ENCODE results near the gene PDZRN4.
"Not testable (repeated sequence)": the region's sequence is repeated elsewhere in the genome, so short reads cannot be mapped to it uniquely, and the experiment has no call there.

Gene PDZRN4

DNA sequence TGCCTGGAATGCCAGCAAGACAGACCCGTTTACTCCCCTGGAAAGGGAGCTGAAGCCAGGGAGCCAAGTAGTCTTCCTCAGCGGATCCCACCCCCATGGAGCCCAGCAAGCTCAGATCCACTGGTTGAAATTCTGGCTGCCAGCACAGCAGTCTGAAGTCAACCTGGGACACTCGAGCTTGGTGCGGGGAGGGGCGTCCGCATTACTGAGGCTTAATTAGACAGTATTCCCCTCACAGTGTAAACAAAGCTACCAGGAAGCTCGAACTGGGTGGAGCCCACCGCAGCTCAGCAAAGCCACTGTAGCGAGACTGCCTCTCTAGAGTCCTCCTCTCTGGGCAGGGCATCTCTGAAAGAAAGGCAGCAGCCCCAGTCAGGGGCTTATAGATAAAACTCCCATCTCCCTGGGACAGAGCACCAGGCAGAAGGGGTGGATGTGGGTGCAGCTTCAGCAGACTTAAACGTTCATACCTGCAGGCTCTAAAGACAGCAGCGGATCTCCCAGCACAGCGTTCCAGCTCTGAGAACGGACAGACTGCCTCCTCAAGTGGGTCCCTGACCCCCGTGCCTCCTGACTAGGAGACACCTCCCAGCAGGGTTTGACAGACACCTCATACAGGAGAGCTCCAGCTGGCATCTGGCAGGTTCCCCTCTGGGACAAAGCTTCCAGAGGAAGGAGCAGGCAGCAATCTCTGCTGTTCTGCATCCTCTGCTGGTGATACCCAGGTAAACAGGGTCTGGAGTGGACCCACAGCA, 92.4 kb downstream of the PDZRN4 start:
- not testable (repeated sequence) for DNase-seq (ENCODE audit: low read depth in 1 of 2, low spot score in 1 of 2)

DNA sequence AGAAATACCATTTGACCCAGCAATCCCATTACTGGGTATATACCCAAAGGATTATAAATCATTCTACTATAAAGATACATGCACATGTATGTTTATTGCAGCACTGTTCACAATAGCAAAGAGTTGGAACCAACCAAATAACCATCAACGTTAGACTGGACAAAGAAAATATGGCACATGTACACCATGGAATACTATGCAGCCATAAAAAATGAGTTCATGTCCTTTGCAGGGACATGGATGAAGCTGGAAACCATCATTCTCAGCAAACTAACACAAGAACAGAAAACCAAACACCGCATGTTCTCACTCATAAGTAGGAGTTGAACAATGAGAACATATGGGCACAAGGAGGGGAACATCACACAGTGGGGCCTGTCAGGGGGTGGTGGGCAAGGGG, 97.3 kb downstream of the PDZRN4 start:
- DNase-seq (ENCODE audit: low read depth in 1 of 2, low spot score in 1 of 2) = not testable (repeated sequence)

DNA sequence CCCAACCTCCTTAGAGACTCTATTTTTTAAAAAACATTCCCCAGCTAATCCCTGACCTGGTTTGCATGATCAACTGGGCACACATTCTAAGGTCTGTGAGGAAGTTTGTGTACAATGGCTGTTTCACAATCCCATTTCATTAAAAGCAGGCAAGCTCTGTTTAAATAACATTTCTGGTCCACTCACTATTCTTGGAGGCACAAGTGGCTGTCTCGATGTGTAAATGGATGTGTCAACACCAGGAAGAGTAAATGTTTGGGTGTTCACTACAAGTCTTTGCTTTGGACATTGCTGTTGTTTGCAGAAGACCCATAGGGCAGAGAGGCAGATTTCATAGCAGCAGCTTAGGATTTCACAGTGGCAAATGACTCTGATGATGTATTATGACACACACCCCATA, 98.3 kb downstream of the PDZRN4 start:
- no peak for DNase-seq (ENCODE audit: low read depth in 1 of 2, low spot score in 1 of 2)

DNA sequence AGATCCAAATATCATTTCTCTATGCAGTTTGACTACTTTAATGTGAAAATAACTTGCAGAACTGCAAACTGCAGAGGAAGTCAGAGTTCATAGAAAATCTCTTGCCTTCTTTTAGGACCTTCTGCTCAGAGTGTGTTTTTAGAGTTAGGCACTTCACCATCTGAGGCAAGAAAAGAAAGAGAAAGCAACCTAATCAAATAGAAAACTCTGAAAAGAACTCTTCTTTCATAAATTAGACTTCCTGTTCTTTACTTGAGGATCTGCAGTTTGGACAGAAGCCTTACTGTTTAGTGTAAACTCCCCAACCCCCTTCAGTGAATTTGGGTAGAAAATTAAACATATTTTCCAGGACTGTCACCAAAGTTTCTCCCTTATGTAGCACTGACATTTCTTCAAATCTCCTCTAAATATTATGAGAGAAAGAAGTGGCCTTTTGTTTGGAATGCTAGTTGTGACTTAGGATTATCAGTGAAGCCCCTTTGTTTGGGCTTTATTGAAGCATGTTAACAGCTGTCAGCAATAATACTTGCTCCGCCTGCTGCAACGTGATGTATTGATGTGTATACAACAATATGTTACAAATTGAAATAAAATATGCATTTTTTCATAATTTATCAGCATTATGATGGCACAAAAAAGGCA, 99.5 kb downstream of the PDZRN4 start:
- DNase-seq (ENCODE audit: low read depth in 1 of 2, low spot score in 1 of 2) = no peak

DNA sequence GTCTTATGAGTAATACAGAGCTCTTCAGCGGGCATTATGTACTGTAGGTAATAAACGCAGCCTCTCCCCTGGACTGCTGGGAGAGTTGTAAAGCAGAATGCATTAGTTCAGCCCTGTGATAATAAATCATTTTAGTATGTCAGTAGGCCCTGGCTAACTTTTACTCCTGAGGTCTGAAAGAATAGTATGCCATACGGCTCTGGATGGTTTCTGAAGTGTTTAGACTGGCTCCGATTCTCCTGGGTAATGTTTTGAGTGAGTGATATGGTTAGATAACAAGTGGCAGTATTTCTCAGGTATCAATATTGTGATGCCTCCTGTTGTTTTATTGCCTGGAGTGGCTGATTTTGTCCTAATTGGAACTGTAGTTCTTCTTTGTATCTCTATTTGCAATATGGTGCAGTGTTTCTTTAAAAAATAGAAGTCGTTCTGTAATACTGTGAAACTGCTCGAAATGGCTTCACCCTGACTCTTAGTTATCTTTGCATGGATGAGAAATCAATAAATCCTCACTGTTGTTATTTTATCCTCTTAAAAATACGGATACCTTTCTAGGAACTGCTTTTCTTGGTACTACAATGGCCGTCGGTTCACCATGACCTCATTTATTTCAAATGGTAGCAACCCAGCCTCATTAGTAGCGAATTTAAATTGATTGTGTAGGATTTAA, 100.2 kb downstream of the PDZRN4 start:
- DNase-seq (ENCODE audit: low read depth in 1 of 2, low spot score in 1 of 2) = no peak

DNA sequence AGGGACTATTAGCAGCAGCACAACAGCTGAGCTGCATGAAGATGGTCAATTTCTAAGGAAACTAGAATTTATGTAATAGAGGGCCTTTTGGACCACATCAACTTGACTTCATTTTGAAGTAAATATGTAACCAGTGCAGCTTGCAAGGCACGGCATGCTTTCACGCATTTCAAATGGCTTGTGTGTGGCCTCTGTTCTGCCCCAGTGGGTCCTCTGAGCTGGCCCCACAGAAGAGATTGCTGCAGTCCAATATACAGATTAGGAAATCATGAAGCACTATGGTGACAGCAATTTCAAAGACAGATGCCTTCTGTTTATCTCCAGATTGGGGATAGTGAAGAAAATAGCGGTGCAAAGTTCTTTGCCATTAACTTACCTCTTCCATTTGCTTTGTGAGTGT, 101.4 kb downstream of the PDZRN4 start:
- DNase-seq (ENCODE audit: low read depth in 1 of 2, low spot score in 1 of 2) = no peak

DNA sequence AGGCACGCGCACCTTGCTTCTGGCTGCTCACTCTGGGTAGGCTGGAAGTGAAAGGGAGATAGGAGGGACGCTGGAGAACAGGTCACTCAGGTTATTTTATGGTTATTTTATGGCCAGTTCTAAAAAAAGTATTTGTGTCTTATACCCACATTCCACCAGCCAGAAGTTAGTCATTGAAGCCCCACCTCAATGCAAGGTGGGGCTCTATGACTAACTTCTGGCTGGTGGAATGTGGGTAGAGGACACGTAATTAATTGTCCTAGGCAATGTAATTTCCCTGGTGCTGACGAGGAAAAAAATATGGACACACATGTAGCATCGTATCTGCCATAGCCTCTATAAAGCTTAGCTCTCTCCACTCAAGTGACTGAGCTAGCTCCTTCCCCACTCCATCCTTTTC, 104.9 kb downstream of the PDZRN4 start:
- DNase-seq (ENCODE audit: low read depth in 1 of 2, low spot score in 1 of 2) = no peak

DNA sequence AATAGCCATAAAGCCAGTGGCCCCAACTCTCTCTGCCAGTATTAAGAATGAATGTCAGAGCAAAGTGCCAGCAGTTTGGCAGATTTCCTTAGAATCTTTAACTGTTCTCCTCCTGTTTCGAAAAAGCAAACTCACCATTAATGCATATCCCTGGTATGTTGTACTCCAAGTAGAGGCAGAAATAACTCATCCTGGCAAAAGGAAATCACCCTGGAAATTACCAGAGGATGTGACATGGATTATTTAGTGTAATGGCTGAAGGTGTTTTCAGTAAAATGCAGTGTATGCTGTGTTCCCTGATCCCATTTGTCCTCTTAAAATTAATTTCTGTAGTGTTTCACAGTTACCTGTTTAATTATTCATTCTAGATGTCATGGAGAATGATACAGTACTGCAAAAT, 105.3 kb downstream of the PDZRN4 start:
- no peak for DNase-seq (ENCODE audit: low read depth in 1 of 2, low spot score in 1 of 2)

DNA sequence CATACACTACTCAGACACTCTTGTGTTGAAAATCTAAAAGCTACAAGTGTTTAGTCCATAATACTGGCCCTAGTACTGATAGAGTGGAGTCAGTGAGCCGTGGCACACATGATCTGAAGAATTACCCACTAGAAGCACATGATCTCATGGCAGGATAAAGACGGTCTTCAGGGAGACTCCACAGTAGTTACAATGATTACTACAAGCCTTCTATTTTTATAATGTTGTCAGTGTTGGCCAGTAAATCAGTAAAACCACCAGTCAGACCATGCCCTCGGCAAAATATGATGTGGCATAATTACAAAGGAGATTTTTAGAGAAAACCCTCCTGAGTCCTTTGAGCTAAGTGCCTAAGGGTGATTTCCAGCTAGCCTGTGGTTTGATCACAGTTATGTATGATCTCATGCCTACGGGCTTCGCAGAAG, 114.9 kb downstream of the PDZRN4 start:
- no peak for DNase-seq (ENCODE audit: low read depth in 1 of 2, low spot score in 1 of 2)

DNA sequence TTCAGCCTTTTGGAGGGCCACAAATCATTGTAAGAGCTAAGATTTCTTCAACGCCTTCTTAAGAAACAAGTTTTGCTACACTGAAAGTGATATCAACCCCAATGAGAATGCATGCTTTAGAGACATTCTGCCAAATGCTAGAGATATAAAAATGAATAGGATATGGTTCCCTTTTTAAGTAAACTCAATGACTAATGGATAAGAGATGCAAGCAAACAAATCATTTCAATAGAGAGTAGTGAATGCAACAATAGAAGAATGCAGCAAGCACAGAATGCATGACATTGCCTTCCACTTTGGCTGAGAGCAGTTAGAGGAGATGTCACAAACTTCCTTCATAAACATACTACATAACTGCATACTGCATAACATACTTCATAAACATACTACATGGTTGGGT, 116.4 kb downstream of the PDZRN4 start:
- DNase-seq (ENCODE audit: low read depth in 1 of 2, low spot score in 1 of 2) = no peak

DNA sequence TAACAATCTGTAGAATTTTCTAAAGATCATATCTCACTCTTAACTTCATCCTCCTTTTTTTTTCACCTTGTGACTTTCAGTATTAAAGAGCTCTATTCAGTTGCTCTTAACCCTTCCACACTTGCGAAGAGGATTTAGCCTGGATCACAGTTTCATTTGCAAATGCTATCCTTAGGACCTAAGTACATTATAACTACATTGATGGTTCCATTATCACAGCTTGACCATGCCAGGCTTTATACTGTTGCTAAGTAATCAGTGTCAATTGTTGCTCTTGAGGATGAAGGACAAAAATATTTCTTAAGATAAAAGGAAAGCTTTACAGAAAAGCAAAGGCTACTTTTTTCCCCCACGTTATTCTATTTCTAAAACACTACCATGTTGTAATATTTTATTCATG, 122.2 kb downstream of the PDZRN4 start:
- no peak for DNase-seq (ENCODE audit: low read depth in 1 of 2, low spot score in 1 of 2)

DNA sequence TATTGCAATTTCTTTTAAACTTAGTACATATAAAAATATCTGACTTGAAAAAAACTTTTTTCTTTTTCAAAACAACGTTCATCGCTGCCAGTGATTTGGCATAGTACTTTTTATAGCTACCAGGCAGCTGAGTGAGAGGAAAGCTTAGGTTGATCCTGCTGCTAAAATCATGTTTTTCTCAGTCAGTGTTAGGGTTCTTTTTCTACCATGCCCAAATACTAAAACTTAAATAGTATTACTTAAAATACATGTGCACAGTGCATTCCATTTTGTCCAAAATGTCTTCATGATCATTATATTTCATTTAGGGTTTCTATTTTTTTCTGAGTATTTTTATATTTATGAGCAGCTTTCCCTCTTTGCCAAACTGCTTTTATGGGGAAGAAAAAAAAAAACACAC, 123.8 kb downstream of the PDZRN4 start:
- no peak for DNase-seq (ENCODE audit: low read depth in 1 of 2, low spot score in 1 of 2)

DNA sequence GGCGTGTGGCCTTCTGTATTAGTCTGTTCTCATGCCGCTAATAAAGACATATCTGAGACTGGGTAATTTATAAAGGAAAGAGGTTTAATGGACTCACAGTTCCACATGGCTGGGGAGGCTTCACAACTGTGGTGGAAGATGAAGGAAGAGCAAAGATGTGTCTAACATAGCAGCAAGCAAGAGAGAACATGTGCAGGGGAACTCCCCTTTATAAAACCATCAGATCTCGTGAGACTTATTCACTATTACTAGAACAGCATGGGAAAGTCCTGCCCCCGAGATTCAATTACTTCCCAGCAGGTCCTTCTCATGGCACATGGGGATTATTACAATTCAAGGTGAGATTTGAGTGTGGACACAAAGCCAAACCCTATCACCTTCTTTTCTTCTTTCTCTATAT, 124.3 kb downstream of the PDZRN4 start:
- DNase-seq (ENCODE audit: low read depth in 1 of 2, low spot score in 1 of 2) = not testable (repeated sequence)

DNA sequence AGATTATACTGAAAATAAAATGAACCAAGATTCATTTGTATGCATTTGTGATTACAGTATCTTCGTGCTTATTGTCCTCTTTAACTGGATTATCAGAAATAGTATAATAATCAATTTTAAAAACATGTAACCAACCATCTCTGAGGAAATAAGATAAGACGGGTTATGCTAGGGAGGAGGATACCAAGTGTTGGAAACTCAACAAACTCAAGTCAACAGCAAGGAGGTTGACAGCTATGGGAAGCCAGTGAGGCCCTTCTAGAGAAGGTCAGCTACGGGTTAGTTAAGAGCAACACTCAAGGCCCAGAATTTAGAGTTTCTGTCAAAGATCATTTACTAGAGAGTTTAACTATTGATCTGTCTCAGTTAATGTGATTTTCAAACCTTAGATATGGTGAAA, 137.2 kb downstream of the PDZRN4 start:
- DNase-seq (ENCODE audit: low read depth in 1 of 2, low spot score in 1 of 2) = no peak

DNA sequence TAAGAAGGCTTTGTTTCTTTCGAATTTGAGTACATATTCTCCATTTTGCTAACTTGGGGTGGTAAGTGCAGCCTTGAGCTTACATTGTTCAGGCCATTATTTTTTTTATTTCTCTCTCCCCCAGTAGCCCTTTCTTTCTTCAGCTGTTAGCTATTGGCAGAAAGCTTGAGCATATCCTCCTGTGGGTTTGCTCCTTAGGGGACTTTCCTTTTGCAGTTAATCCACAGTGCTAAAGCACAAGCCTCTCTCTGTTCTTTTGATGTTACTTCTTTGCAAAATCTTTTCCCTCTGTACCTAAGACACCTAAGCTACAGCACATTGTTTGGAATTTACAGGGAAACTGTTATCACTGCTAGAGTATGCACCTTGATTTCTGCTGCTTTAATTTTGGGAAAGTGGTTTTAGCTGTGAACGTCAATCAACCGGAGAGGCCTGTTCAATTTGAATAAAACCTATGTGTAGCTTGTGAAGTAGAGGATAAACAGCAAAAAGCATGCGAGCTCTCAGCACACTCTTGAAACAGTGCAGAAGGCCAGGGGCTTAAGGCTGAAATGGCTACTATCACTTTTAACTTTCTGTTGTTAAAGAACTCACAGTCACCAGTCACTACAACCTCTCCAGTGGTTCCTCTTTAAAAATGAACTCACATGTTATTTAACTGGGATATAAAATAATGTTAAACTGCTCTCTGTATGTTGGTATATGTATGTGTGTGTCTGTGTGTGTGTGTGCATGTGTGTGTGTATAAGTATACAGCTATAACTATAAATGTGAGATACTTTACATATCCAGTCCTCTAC, 139.2 kb downstream of the PDZRN4 start:
- no peak for DNase-seq (ENCODE audit: low read depth in 1 of 2, low spot score in 1 of 2)

DNA sequence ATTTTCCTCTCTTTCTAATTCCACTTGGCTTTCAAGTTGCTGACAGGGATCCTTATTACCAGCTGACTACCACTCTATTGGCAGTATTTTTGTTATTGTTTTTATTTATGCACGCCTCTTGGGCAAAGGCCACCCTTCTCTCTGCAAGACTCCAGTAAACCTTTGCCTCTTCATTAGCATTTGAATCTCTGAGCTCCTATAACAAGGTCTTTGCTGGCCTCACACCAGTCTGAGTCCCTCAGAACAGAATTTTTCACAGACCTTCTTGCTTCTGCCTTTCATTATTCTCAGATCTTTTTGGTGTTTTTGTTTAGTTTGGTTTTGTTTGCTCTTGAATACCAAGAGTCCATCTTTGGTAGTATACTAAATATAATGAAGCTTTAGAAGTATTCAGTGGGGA, 145.9 kb downstream of the PDZRN4 start:
- no peak for DNase-seq (ENCODE audit: low read depth in 1 of 2, low spot score in 1 of 2)

DNA sequence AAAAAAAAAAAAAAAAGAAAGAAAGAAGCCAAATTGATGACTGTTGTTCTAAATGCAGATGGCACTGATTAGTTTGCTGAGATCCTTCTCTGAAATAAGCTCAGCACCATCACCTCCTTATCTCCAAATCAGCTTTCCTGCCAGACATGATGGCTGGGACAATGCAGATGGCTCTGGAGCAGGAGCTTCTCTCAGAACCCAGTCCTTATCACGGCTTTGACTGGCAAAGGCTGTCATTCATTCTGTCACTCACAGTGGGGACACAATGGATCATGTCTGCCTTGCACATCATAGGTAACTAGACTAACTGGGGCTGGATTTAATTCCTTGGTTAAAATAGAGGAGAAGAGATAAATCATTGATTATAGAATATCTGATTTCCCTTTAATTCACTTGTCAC, 146.3 kb downstream of the PDZRN4 start:
- DNase-seq (ENCODE audit: low read depth in 1 of 2, low spot score in 1 of 2) = no peak

DNA sequence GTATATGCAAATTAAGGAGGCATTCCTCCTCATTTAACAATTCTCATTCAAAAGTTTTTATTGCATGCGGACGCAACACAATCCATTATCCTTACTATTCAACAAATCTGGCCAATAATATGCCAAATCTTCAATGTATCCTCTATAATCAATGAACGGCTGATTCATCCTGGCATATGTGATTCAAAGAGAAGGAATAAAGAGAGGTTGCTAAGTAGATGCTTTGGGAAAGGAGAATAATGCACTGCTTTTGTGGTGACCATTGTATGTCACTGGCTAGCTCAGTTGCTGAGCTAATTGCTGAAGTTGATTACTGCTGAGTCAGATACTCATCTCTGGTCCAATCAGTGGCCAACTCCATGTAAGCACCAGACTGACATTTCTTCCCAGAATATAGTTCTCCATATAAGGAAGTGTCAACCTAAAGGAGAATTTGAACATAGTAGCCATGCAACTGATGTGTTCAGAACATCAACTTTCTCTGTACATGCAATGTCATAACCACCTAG, 148.0 kb downstream of the PDZRN4 start:
- no peak for DNase-seq (ENCODE audit: low read depth in 1 of 2, low spot score in 1 of 2)

DNA sequence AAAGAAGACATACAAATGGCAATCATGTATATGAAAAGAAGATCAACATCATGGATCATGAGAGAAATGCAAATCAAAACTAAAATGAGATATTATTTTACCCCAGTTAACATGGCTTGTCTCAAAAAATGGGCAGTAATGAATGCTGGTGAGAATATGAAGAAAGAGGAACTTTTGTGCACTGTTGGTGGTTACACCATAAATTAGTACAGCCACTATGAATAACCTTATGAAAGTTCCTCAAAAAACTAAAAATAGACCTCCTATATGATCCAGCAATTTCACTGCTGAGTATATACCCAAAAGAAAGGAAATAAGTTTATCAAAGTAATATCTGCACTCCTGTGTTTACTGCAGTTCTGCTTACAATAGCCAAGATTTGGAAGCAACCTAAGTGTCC, 151.7 kb downstream of the PDZRN4 start:
- no peak for DNase-seq (ENCODE audit: low read depth in 1 of 2, low spot score in 1 of 2)

DNA sequence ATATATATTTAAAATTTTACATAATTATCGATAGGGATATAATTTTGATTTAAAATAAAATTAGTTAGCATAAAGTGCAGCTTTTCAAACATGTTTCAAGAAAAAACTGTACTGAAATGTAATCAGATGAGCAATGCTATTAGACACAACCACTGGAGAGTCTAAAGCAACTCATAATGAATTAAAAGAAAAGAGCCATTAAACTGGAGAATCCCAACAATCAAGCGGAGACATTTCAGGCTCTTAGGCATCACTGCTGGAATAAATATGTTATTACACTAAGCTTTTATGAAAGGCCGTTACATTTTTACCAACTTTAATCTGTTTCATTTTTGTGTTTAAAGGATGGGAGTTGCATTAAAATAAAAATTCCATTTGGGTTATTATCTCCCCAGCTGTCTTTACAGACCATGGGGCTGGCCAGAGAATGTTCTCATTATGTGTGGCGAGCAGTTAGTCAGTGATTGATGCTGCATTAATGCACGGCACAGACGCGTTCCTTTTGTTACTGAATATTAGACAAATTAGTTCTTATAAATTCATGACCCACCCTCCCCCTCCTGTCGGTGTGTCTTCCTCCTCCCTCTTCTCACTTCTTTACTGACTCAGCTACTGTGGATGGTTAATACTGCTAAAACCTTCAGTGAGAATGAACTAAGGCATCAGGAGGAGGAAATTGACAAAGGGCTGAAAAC, 156.8 kb downstream of the PDZRN4 start:
- no peak for DNase-seq (ENCODE audit: low read depth in 1 of 2, low spot score in 1 of 2)

DNA sequence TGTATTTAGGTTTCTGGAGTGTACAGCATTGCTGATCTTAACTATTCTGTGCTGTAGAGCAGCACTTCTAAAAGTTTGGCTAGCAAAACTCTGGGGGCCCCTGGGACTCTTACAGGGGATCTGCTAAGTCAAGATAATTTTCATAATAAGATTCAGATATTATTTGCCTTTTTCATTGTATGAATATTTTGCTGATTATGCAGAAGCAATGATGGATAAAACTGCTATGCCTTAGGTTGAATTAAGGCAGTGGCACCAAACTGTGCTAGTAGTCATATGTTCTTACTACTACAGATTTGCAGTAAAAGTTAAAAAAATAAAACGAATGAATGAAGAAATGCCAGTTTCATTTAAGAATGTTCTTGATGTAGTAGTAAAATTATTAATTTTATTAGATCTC, 160.1 kb downstream of the PDZRN4 start:
- no peak for DNase-seq (ENCODE audit: low read depth in 1 of 2, low spot score in 1 of 2)

Data from stimulated activated CD4-positive, alpha-beta T cell treated with anti-CD3 and anti-CD28 coated beads, Interleukin-15, amount 100 ng/mL, for 1 hour (primary cell).